VCaP (cell line): ENCODE results near the gene SLC26A8.

ENCODE experiments used
- H3K27ac ChIP-seq: fragments of 450-650 bp; 2 replicates; pipeline ENCODE4 v1.5.1; 2017
- CTCF ChIP-seq: fragments of 450-650 bp; conservative IDR thresholded peaks from 2 replicates; pipeline ENCODE4 v1.5.1; 2017; ENCODE audit warnings: mild to moderate bottlenecking, moderate library complexity

Gene SLC26A8

GRCh38 chr6:35903679-35904078 is 120.8 kb downstream of the SLC26A8 start:
- TF ChIP-seq CTCF: no peak
- H3K27ac ChIP-seq: no peak overlapping the region

- no peak for TF ChIP-seq CTCF
- H3K27ac ChIP-seq: no peak overlapping the region
Observed at GRCh38 chr6:35900448-35900847, 124.0 kb downstream of the SLC26A8 start.

- TF ChIP-seq CTCF: no peak
- no peak overlapping the region for H3K27ac ChIP-seq
Observed at GRCh38 chr6:35898003-35898402, 126.4 kb downstream of the SLC26A8 start.

- no peak for TF ChIP-seq CTCF
- no peak overlapping the region for H3K27ac ChIP-seq
Observed at GRCh38 chr6:35897486-35897885, 127.0 kb downstream of the SLC26A8 start.

GRCh38 chr6:35897036-35897435 is 127.4 kb downstream of the SLC26A8 start:
- H3K27ac ChIP-seq: no peak overlapping the region
- TF ChIP-seq CTCF: no peak

GRCh38 chr6:35896228-35896627 is 128.2 kb downstream of the SLC26A8 start:
- no peak overlapping the region for H3K27ac ChIP-seq
- TF ChIP-seq CTCF: no peak

GRCh38 chr6:35895560-35895959 is 128.9 kb downstream of the SLC26A8 start:
- no peak overlapping the region for H3K27ac ChIP-seq

More at GRCh38 chr6:35895560-35895959, 128.9 kb downstream of the SLC26A8 start:
- no peak for TF ChIP-seq CTCF
